H1 (cell line): ENCODE results near the gene LRRC45. TPM values are rescaled to one million over a fixed set of nuclear protein-coding genes. Genes with fewer than 3 reads are reported as not detected.

ENCODE experiments used
- BACH1 ChIP-seq: IDR thresholded peaks from 2 replicates; pipeline ENCODE4 v1.6.1; 2012; ENCODE audit warnings: low read length, improper control_type of control experiment
- BRCA1 ChIP-seq: IDR thresholded peaks from 2 replicates; pipeline ENCODE4 v1.6.1; 2012; ENCODE audit warnings: low read depth, low read length, improper control_type of control experiment
- CEBPB ChIP-seq: IDR thresholded peaks from 2 replicates; pipeline ENCODE4 v1.6.1; 2012; ENCODE audit warnings: low read depth, low read length
- CHD1 ChIP-seq: IDR thresholded peaks from 2 replicates; pipeline ENCODE4 v1.6.1; 2012; ENCODE audit warnings: low read depth, low read length, improper control_type of control experiment
- CREB1 ChIP-seq: IDR thresholded peaks from 2 replicates; pipeline ENCODE4 v1.6.1; 2012; ENCODE audit warnings: inconsistent platforms
- CTCF ChIP-seq, 3 experiments: IDR thresholded peaks; 1 replicate in 2 of 3; 2 replicates in 1 of 3; pipeline versions ENCODE4 v1.5.1 to v1.6.1; 2011; ENCODE audit warnings: low read length in 3 of 3, mild to moderate bottlenecking in 3 of 3, inconsistent platforms in 2 of 3, low read depth in 1 of 3, moderate library complexity in 1 of 3; ENCODE audit not compliant: insufficient read depth in 1 of 3; ENCODE audit errors: control extremely low read depth in 1 of 3
- EGR1 ChIP-seq: IDR thresholded peaks from 2 replicates; pipeline ENCODE4 v1.6.1; 2011; ENCODE audit warnings: low read depth, low read length, borderline replicate concordance
- EP300 ChIP-seq, 2 experiments: IDR thresholded peaks; 1 replicate in 1 of 2; 2 replicates in 1 of 2; pipeline ENCODE4 v1.6.1; 2011 to 2012; ENCODE audit warnings: low read depth in 2 of 2, low read length in 2 of 2, mild to moderate bottlenecking in 2 of 2, borderline replicate concordance in 1 of 2, inconsistent platforms in 1 of 2, moderate library complexity in 1 of 2
- EZH2 ChIP-seq: fragments of 200-600 bp; sonication (generic); IDR thresholded peaks from 2 replicates; pipeline ENCODE4 v1.7.1; 2012; ENCODE audit warnings: low read depth, mild to moderate bottlenecking, moderate library complexity, low read length, inconsistent platforms; ENCODE audit not compliant: severe bottlenecking
- GABPA ChIP-seq: IDR thresholded peaks from 2 replicates; pipeline ENCODE4 v1.6.1; 2011; ENCODE audit warnings: mild to moderate bottlenecking, low read length, moderate library complexity, borderline replicate concordance; ENCODE audit not compliant: insufficient read depth
- HDAC2 ChIP-seq, 2 experiments: fragments of 300-600 bp in 1 of 2; sonication (generic) in 1 of 2; IDR thresholded peaks; 2 replicates each; pipeline ENCODE4 v1.6.1; 2011 to 2012; ENCODE audit warnings: low read depth in 2 of 2, low read length in 2 of 2, mild to moderate bottlenecking in 2 of 2, moderate library complexity in 2 of 2, borderline replicate concordance in 1 of 2, inconsistent platforms in 1 of 2
- JUND ChIP-seq: IDR thresholded peaks from 2 replicates; pipeline ENCODE4 v1.6.1; 2011; ENCODE audit warnings: mild to moderate bottlenecking, improper control_type of control experiment, low read length
- KDM5A ChIP-seq: fragments of 200-600 bp; IDR thresholded peaks from 2 replicates; pipeline ENCODE4 v1.7.1; 2012; ENCODE audit warnings: mild to moderate bottlenecking, low read length, inconsistent platforms, mixed read lengths
- MAFK ChIP-seq: IDR thresholded peaks from 2 replicates; pipeline ENCODE4 v1.6.1; 2012; ENCODE audit warnings: low read depth, mild to moderate bottlenecking, improper control_type of control experiment, low read length
- NANOG ChIP-seq: IDR thresholded peaks from 2 replicates; pipeline ENCODE4 v1.6.1; 2011; ENCODE audit warnings: low read length, low read depth, mild to moderate bottlenecking, inconsistent platforms; ENCODE audit not compliant: insufficient read depth, poor library complexity, severe bottlenecking
- PHF8 ChIP-seq: fragments of 200-600 bp; sonication (generic); conservative IDR thresholded peaks from 2 replicates; pipeline ENCODE4 v1.7.1; 2012; ENCODE audit warnings: low read depth, mild to moderate bottlenecking, inconsistent platforms, low read length, moderate library complexity
- RBBP5 ChIP-seq: IDR thresholded peaks from 2 replicates; pipeline ENCODE4 v1.7.1; 2012; ENCODE audit warnings: low read depth, mild to moderate bottlenecking, inconsistent platforms, low read length, moderate library complexity, borderline replicate concordance
- RFX5 ChIP-seq: IDR thresholded peaks from 2 replicates; pipeline ENCODE4 v1.6.1; 2011; ENCODE audit warnings: low read depth, low read length, improper control_type of control experiment, borderline replicate concordance
- SIRT6 ChIP-seq: IDR thresholded peaks from one replicate; pipeline ENCODE4 v1.7.1; 2012; ENCODE audit warnings: low read length, inconsistent platforms
- SP4 ChIP-seq: IDR thresholded peaks from 2 replicates; pipeline ENCODE4 v1.6.1; 2012; ENCODE audit warnings: low read length, inconsistent platforms
- YY1 ChIP-seq: IDR thresholded peaks from 2 replicates; pipeline ENCODE4 v1.6.1; 2011; ENCODE audit warnings: low read depth, mild to moderate bottlenecking, low read length
- polyA plus RNA-seq, 7 experiments: library from polyadenylated mRNA; depleted of rRNA in 3 of 7; stranded (reverse) in 5 of 7; unstranded in 2 of 7; fragments of >200 nt in 5 of 7; fragments of 200-250 nt in 2 of 7; gene quantifications; 1 replicate in 5 of 7; 2 replicates in 1 of 7; 4 replicates in 1 of 7; pipeline versions ENCODE4 v1.2.1 to v1.2.3, GENCODE V29; 2011 to 2013; ENCODE audit warnings: missing spikeins in 2 of 7, mixed read lengths in 2 of 7
- total RNA-seq: library from RNA; stranded (reverse); fragmentation: NEBNext Ultra II Directional; extraction: Animal tissue kit (Norgen Biotek cat#: 25700); gene quantifications from 2 replicates; pipeline ENCODE4 v1.2.1, GENCODE V29; 2021

LRRC45 gene
- total and polyA plus RNA-seq, 2 of the 8 experiments (the other 6 are each of a cell fraction or from before 2014, with no cell fraction given): 11.5 to 29.0 TPM

- TF ChIP-seq EZH2 (no peak), JUND (no peak), CHD1 (no peak), RBBP5 (no peak), GABPA (peak; percentile 87), MAFK (no peak), KDM5A (no peak), SIRT6 (no peak), CTCF (IDR thresholded peaks at IDR 0.05; ENCODE audit: control extremely low read depth in 1 of 3, insufficient read depth in 1 of 3, low read depth in 1 of 3, low read length in 3 of 3) (no peak), RFX5 (no peak), SP4 (no peak), BRCA1 (no peak), PHF8 (peak; percentile 54; the same call in 1 of the 2 replicates), HDAC2 (IDR thresholded peaks at IDR 0.05; ENCODE audit: borderline replicate concordance in 1 of 2, low read depth in 2 of 2, low read length in 2 of 2) (no peak), YY1 (no peak), CREB1 (peak; percentile 50; the same call in 1 of the 2 replicates), EGR1 (no peak), BACH1 (no peak), NANOG (no peak), EP300 (IDR thresholded peaks at IDR 0.05; ENCODE audit: borderline replicate concordance in 1 of 2, low read depth in 2 of 2, low read length in 2 of 2) (no peak), CEBPB (no peak)
Observed at GRCh38 chr17:82051776-82052637, 28.9 kb downstream of the LRRC45 start, which contains the start of the genes GPS1 and RFNG (continued).
